HL-60 (cell line): ENCODE data around the gene TUBB4B.
"Not testable (repeated sequence)": the region's sequence is repeated elsewhere in the genome, so short reads cannot be mapped to it uniquely, and the experiment has no call there.

Experiments used
- DNase-seq, 2 experiments: peaks; one replicate each; pipeline ENCODE4 v3.0.0-alpha.2; 2010 to 2020; ENCODE audit warnings: low read depth in 1 of 2, low spot score in 1 of 2
- H3K27ac ChIP-seq: fragments of 250-450 bp; sonication (Bioruptor Pico); replicated peaks from 2 replicates; pipeline ENCODE4 v1.5.1; 2020; ENCODE audit warnings: mild to moderate bottlenecking, moderate library complexity
- H3K27me3 ChIP-seq: fragments of 250-450 bp; sonication (Bioruptor Pico); 2 replicates; pipeline ENCODE4 v1.5.1; 2021; ENCODE audit warnings: mild to moderate bottlenecking, moderate library complexity; ENCODE audit not compliant: insufficient read depth, poor library complexity, severe bottlenecking
- H3K4me3 ChIP-seq: replicated peaks from 2 replicates; pipeline ENCODE4 v1.5.1; 2011; ENCODE audit warnings: mild to moderate bottlenecking, control low read depth, low read length; ENCODE audit not compliant: insufficient read depth
- CTCF ChIP-seq: IDR thresholded peaks from one replicate; pipeline ENCODE4 v1.5.1; 2011; ENCODE audit warnings: low read length, control low read depth, inconsistent platforms; ENCODE audit not compliant: insufficient read depth
- GABPA ChIP-seq: IDR thresholded peaks from 2 replicates; pipeline ENCODE4 v1.6.1; 2012; ENCODE audit warnings: low read depth
- POLR2AphosphoS5 ChIP-seq: IDR thresholded peaks from 2 replicates; pipeline ENCODE4 v1.6.1; 2012; ENCODE audit warnings: low read depth
- SPI1 ChIP-seq: IDR thresholded peaks from 2 replicates; pipeline ENCODE4 v1.6.1; 2012; ENCODE audit warnings: low read depth, mild to moderate bottlenecking, borderline replicate concordance
- TF ChIP-seq, protein P1 (sequence below): IDR thresholded peaks from 2 replicates; pipeline ENCODE4 v1.6.1; 2012; ENCODE audit warnings: low read depth; ENCODE audit not compliant: insufficient replicate concordance

Gene TUBB4B

DNA sequence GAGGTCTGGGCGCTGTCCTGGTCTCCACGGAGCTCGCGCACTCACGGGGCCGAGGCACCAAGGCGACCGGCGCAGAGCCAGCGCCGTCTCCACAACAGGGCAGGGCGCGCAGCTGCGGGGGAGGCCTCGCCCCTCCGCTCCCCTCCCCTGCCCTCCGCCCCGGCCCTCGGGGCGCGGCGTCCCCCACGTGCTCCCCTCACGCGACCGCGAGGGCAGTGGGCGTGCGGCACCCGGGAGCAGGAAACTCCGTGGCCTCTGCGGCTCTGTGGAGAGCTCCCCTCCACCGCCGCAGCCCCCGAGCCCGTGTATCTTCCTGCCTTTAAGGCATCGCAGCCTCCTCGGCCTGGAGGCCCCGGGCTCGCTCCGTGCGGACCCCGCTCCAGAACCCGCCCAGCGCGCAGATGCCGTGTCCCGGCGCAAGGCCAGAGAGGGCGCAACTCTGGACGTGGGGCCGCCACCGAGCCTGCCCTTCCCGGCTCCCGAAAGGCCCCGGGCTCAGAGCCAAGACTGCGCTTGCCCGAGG lies 708 bp upstream of the TUBB4B start:
- Histone ChIP-seq H3K27me3 (peaks cover 2% of the 10 kb centered on the region), H3K4me3 (peak overlapping the region; percentile 65), H3K27ac (peak overlapping the region; percentile 98)
- peak in 1 of 2 experiments; percentile 67 for DNase-seq
- TF ChIP-seq SPI1 (no peak), POLR2AphosphoS5 (peak; percentile 67), CTCF (no peak), GABPA (no peak)
- TF ChIP-seq, protein P1, sequence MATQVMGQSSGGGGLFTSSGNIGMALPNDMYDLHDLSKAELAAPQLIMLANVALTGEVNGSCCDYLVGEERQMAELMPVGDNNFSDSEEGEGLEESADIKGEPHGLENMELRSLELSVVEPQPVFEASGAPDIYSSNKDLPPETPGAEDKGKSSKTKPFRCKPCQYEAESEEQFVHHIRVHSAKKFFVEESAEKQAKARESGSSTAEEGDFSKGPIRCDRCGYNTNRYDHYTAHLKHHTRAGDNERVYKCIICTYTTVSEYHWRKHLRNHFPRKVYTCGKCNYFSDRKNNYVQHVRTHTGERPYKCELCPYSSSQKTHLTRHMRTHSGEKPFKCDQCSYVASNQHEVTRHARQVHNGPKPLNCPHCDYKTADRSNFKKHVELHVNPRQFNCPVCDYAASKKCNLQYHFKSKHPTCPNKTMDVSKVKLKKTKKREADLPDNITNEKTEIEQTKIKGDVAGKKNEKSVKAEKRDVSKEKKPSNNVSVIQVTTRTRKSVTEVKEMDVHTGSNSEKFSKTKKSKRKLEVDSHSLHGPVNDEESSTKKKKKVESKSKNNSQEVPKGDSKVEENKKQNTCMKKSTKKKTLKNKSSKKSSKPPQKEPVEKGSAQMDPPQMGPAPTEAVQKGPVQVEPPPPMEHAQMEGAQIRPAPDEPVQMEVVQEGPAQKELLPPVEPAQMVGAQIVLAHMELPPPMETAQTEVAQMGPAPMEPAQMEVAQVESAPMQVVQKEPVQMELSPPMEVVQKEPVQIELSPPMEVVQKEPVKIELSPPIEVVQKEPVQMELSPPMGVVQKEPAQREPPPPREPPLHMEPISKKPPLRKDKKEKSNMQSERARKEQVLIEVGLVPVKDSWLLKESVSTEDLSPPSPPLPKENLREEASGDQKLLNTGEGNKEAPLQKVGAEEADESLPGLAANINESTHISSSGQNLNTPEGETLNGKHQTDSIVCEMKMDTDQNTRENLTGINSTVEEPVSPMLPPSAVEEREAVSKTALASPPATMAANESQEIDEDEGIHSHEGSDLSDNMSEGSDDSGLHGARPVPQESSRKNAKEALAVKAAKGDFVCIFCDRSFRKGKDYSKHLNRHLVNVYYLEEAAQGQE = peak; percentile 45

- H3K27me3 ChIP-seq = no peaks in the 10 kb centered on the region
- H3K27ac ChIP-seq = peak overlapping the region; percentile 79
- TF ChIP-seq, protein P1 = no peak
- TF ChIP-seq CTCF (no peak), POLR2AphosphoS5 (no peak), SPI1 (no peak), GABPA (no peak)
- DNase-seq = no peak
- H3K4me3 ChIP-seq = peak overlapping the region; percentile 97
Measured at GRCh38 chr9:137241490-137242268, 592 bp downstream of the TUBB4B start.

DNA sequence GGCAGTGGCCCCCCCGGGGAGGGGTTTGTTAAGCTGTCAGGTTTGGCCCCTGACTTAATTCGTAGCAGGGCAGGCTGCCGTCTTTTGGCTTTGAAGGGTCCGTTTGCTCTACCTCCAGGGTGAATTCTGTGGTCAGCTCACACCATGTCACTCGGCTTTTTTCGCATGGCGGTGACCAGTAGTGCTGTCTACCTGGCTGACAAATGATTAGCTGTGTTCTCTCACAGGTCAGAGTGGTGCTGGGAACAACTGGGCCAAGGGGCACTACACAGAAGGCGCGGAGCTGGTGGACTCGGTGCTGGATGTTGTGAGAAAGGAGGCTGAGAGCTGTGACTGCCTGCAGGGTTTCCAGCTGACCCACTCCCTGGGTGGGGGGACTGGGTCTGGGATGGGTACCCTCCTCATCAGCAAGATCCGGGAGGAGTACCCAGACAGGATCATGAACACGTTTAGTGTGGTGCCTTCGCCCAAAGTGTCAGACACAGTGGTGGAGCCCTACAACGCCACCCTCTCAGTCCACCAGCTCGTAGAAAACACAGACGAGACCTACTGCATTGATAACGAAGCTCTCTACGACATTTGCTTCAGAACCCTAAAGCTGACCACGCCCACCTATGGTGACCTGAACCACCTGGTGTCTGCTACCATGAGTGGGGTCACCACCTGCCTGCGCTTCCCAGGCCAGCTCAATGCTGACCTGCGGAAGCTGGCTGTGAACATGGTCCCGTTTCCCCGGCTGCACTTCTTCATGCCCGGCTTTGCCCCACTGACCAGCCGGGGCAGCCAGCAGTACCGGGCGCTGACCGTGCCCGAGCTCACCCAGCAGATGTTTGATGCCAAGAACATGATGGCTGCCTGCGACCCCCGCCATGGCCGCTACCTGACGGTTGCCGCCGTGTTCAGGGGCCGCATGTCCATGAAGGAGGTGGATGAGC lies 1.4 kb downstream of the TUBB4B start:
- no peak for TF ChIP-seq CTCF
- TF ChIP-seq, protein P1 = no peak
- TF ChIP-seq POLR2AphosphoS5 = no peak; the same call in 1 of the 2 replicates
- TF ChIP-seq GABPA = no peak
- TF ChIP-seq SPI1 = no peak
- no peak for DNase-seq
- H3K27ac ChIP-seq = peak overlapping the region; percentile 65

DNA sequence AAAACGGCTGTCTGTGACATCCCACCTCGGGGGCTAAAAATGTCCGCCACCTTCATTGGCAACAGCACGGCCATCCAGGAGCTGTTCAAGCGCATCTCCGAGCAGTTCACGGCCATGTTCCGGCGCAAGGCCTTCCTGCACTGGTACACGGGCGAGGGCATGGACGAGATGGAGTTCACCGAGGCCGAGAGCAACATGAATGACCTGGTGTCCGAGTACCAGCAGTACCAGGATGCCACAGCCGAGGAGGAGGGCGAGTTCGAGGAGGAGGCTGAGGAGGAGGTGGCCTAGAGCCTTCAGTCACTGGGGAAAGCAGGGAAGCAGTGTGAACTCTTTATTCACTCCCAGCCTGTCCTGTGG lies 2.2 kb downstream of the TUBB4B start:
- H3K4me3 ChIP-seq, H3K27me3 ChIP-seq, H3K27ac ChIP-seq, DNase-seq: not testable (repeated sequence)

More for the DNA sequence above, 1.4 kb downstream of the TUBB4B start:
- no peaks in the 10 kb centered on the region for H3K27me3 ChIP-seq
- peak overlapping the region; percentile 97 for H3K4me3 ChIP-seq
